Gastroesophageal sphincter (tissue), 4 donors: ENCODE measurements around the gene TIMM17B. TPM values are rescaled to one million over a fixed set of nuclear protein-coding genes. Genes with fewer than 3 reads are reported as not detected.

ENCODE experiments used
- ATAC-seq: fragments of 150-250 bp; one replicate; pipeline ENCODE4 v1.9.1; 2016; ENCODE audit warnings: mild to moderate bottlenecking, moderate library complexity
- H3K27ac ChIP-seq, 4 donors: fragments of 200-600 bp; sonication (generic) in 3 of 4; 1 replicate in 3 of 4; 2 replicates in 1 of 4; pipeline ENCODE4 v1.5.1; 2016 to 2019
- H3K27me3 ChIP-seq: fragments of 200-600 bp; sonication (generic); one replicate; pipeline ENCODE4 v1.5.1; 2019
- H3K36me3 ChIP-seq, 2 donors: fragments of 200-600 bp; sonication (generic); one replicate each; pipeline ENCODE4 v1.5.1; 2019; ENCODE audit warnings: control low read depth in 1 of 2
- H3K4me1 ChIP-seq, 3 donors: fragments of 200-600 bp; sonication (generic); 1 replicate in 2 of 3; 2 replicates in 1 of 3; pipeline ENCODE4 v1.5.1; 2016 to 2019; ENCODE audit warnings: control low read depth in 2 of 3
- H3K4me3 ChIP-seq, 2 donors: fragments of 200-600 bp; sonication (generic); one replicate each; pipeline ENCODE4 v1.5.1; 2019; ENCODE audit warnings: mild to moderate bottlenecking in 1 of 2, moderate library complexity in 1 of 2
- H3K9me3 ChIP-seq, 3 donors: fragments of 200-600 bp; sonication (generic); one replicate each; pipeline ENCODE4 v1.5.1; 2017 to 2019; ENCODE audit warnings: control low read depth in 2 of 3
- EP300 ChIP-seq: sonication (generic); formaldehyde crosslinking; IDR thresholded peaks from one replicate; pipeline ENCODE4 v1.6.1; 2017; ENCODE audit warnings: antibody characterized with exemption, mild to moderate bottlenecking
- POLR2A ChIP-seq, 2 donors: fragments of 450-650 bp; IDR thresholded peaks; one replicate each; pipeline ENCODE4 v1.6.1; 2017; ENCODE audit warnings: antibody characterized with exemption in 2 of 2, mild to moderate bottlenecking in 2 of 2, moderate library complexity in 1 of 2
- POLR2AphosphoS5 ChIP-seq: sonication (generic); formaldehyde crosslinking; IDR thresholded peaks from one replicate; pipeline ENCODE4 v1.6.1; 2017; ENCODE audit warnings: antibody characterized with exemption
- WGBS, 2 donors: methylation state at CpG; one replicate each; pipeline ENCODE4 v1.1.5; 2018; ENCODE audit warnings: low coverage in 1 of 2; 5-methylcytosine and 5-hydroxymethylcytosine counted together
- total RNA-seq, 4 donors: library from RNA; depleted of rRNA; stranded (reverse); fragments of >200 nt; gene quantifications; one replicate each; pipeline ENCODE4 v1.1.0, GENCODE V29; 2016
- TF ChIP-seq, protein P1 (sequence below), 4 experiments: fragments of 200-600 bp in 2 of 4; fragments of 450-650 bp in 2 of 4; sonication (generic) in 1 of 4; IDR thresholded peaks; one replicate each; pipeline ENCODE4 v1.5.1; 2017 to 2019; ENCODE audit warnings: antibody characterized with exemption in 4 of 4, mild to moderate bottlenecking in 2 of 4, moderate library complexity in 2 of 4

TIMM17B gene
- total RNA-seq, 4 donors from 2014 or later, result 38.0 to 57.7 (median 39.5) TPM

DNA sequence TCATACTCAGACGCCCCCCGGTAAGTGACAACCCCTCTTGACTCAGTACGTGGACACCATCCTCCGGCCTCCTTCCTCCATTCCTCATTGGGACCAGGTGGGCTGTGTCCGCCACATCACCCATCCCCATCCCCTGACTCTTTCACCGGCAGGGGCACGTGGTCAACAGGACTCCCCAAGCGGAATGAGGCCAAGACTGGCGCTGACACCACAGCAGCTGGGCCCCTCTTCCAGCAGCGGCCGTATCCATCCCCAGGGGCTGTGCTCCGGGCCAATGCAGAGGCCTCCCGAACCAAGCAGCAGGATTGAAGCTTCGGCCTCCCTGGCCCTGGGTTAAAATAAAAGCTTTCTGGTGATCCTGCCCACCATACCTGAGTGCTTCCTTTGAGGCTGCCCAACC, 5.2 kb upstream of the TIMM17B start:
- WGBS, 2 donors, result 60% methylated on average over 1 of the region's 14 CpGs; no CpG with 5 or more reads in 1 of the 2 donors
- Histone ChIP-seq H3K36me3 (peaks cover 0 to 64% of the 10 kb centered on the region in 2 donors), H3K27me3 (no peaks in the 10 kb centered on the region), H3K4me3 (no peak overlapping the region), H3K27ac (no peak overlapping the region), H3K9me3 (no peaks in the 10 kb centered on the region), H3K4me1 (peaks cover 0 to 17% (median 0%) of the 10 kb centered on the region in 3 donors)
- no peak for ATAC-seq
- TF ChIP-seq EP300 (no peak), POLR2AphosphoS5 (no peak), POLR2A (IDR thresholded peaks at IDR 0.05) (no peak)
- TF ChIP-seq, protein P1, sequence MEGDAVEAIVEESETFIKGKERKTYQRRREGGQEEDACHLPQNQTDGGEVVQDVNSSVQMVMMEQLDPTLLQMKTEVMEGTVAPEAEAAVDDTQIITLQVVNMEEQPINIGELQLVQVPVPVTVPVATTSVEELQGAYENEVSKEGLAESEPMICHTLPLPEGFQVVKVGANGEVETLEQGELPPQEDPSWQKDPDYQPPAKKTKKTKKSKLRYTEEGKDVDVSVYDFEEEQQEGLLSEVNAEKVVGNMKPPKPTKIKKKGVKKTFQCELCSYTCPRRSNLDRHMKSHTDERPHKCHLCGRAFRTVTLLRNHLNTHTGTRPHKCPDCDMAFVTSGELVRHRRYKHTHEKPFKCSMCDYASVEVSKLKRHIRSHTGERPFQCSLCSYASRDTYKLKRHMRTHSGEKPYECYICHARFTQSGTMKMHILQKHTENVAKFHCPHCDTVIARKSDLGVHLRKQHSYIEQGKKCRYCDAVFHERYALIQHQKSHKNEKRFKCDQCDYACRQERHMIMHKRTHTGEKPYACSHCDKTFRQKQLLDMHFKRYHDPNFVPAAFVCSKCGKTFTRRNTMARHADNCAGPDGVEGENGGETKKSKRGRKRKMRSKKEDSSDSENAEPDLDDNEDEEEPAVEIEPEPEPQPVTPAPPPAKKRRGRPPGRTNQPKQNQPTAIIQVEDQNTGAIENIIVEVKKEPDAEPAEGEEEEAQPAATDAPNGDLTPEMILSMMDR (IDR thresholded peaks at IDR 0.05), result no peak

DNA sequence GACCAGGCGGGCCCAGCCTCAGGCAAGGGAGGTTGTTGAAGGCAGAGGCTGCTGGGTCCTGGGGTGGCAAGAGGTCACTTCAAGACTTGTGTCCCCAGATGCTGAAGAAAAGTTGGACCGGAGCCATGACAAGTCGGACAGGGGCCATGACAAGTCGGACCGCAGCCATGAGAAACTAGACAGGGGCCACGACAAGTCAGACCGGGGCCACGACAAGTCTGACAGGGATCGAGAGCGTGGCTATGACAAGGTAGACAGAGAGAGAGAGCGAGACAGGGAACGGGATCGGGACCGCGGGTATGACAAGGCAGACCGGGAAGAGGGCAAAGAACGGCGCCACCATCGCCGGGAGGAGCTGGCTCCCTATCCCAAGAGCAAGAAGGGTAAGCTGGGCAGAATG, 4.6 kb upstream of the TIMM17B start:
- TF ChIP-seq POLR2A (IDR thresholded peaks at IDR 0.05) (no peak), EP300 (no peak), POLR2AphosphoS5 (no peak)
- TF ChIP-seq, protein P1 (IDR thresholded peaks at IDR 0.05), result no peak
- Histone ChIP-seq H3K27me3 (no peaks in the 10 kb centered on the region), H3K4me3 (no peak overlapping the region), H3K4me1 (peaks cover 0 to 17% (median 0%) of the 10 kb centered on the region in 3 donors), H3K9me3 (no peaks in the 10 kb centered on the region), H3K27ac (no peak overlapping the region), H3K36me3 (peaks cover 0 to 64% of the 10 kb centered on the region in 2 donors)
- no peak for ATAC-seq
- 88% methylated on average over 14 of the region's 20 CpGs; no CpG with 5 or more reads in 1 of the 2 donors for WGBS, 2 donors

DNA sequence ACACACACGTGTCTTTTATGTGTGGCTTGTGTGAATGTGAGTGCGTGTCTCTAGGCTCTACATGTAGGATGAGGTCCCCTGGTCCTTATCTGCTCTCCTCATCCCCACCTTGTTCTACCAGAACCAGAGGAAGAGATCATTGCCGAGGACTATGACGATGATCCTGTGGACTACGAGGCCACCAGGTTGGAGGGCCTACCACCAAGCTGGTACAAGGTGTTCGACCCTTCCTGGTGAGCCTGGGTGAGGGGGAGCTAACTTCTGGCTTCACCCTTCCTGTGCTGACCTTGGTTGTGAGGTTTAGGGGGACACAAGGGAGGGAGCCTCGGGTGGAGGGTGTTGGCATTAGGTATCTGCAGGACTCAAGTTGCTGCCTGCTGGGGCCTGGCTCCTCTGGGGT, 3.5 kb upstream of the TIMM17B start:
- no peak for ATAC-seq
- Histone ChIP-seq H3K9me3 (no peaks in the 10 kb centered on the region), H3K4me3 (no peak overlapping the region), H3K36me3 (peaks cover 0 to 55% of the 10 kb centered on the region in 2 donors), H3K27me3 (no peaks in the 10 kb centered on the region), H3K27ac (no peak overlapping the region), H3K4me1 (peaks cover 0 to 26% (median 0%) of the 10 kb centered on the region in 3 donors)
- TF ChIP-seq, protein P1 (IDR thresholded peaks at IDR 0.05), result no peak
- no peak for TF ChIP-seq EP300
- TF ChIP-seq POLR2AphosphoS5, result no peak
- no peak for TF ChIP-seq POLR2A (IDR thresholded peaks at IDR 0.05)
- WGBS, 2 donors, result 67 to 71% methylated on average over 1 to 2 of the region's 7 CpGs

DNA sequence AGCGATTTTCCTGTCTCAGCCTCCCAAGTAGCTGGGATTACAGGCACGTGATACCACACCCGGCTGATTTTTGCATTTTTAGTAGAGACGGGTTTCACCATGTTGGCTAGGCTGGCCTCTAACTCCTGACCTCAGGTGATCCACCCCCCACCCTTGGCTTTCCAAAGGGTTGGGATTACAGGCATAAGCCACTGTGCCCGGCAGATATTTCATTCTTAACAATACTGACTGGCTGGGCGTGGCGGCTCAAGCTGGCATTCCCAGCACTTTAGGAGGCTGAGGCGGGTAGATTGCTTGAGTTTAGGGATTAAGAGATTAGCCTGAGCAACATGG, 1.5 kb upstream of the TIMM17B start:
- Histone ChIP-seq H3K9me3 (no peaks in the 10 kb centered on the region), H3K36me3 (peaks cover 0 to 37% of the 10 kb centered on the region in 2 donors), H3K4me1 (peaks cover 0 to 37% (median 0%) of the 10 kb centered on the region in 3 donors), H3K27ac (peak overlapping the region in 2 of 4 donors; percentile 14 to 95), H3K27me3 (no peaks in the 10 kb centered on the region), H3K4me3 (no peak overlapping the region)
- no CpG with 5 or more reads among the region's 8 CpGs for WGBS, 2 donors
- no peak for ATAC-seq
- TF ChIP-seq POLR2A (IDR thresholded peaks at IDR 0.05) (no peak), EP300 (no peak), POLR2AphosphoS5 (no peak)
- TF ChIP-seq, protein P1 (IDR thresholded peaks at IDR 0.05), result no peak

DNA sequence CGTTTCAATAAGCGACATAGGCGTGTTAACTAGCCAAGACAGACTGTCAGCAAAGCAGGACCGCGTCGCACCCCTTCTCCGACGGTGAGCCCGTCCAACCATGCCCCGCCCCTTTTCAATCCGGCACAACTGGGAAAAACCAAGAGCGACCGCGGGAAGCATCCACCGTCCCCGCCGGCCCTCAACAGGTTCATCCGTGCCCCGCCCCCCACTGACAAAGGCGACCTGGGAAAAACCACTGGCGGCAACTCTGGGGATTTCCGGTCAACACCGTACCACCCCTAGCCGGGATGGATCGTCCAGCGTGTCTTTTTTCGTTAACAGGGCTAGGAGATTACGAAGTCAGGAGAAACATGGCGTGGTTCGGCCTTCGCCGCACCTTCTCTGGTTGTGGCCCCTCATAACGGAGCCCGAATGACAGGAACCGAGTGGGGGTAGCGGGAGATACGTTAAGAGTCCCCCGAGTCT, 377 bp downstream of the TIMM17B start:
- Histone ChIP-seq H3K9me3 (no peaks in the 10 kb centered on the region), H3K27me3 (no peaks in the 10 kb centered on the region), H3K4me3 (peak overlapping the region; percentile 71 to 90), H3K4me1 (peaks cover 0 to 41% (median 0%) of the 10 kb centered on the region in 3 donors), H3K36me3 (peaks cover 0 to 35% of the 10 kb centered on the region in 2 donors), H3K27ac (peak overlapping the region; percentile 93 to 99 (median 94))
- TF ChIP-seq, protein P1 (IDR thresholded peaks at IDR 0.05), result peak in 1 of 4 experiments; percentile 12
- TF ChIP-seq POLR2AphosphoS5, result no peak
- 0 to 30% methylated on average over 2 to 3 of the region's 38 CpGs for WGBS, 2 donors
- peak; percentile 67 for ATAC-seq
